Activated CD4-positive, alpha-beta memory T cell treated with anti-CD3 and anti-CD28 coated beads for 36 hours (primary cell): Measurements from ENCODE around the gene OR2S2. TPM values are rescaled to one million over a fixed set of nuclear protein-coding genes. Genes with fewer than 3 reads are reported as not detected.
A peak's percentile ranks its signal among the peaks of the same experiment; 100 is the strongest.

Experiments used
- CTCF ChIA-PET: fragments of 350-600 bp; sonication (Branson Sonifier 250); formaldehyde crosslinking; loops from one replicate; lab custom pipeline; 2021; ENCODE audit warnings: antibody characterized with exemption, inconsistent platforms; lab: Charles Lee
- POLR2A ChIA-PET: fragments of 350-600 bp; sonication (Branson Sonifier 250); formaldehyde crosslinking; loops from one replicate; lab custom pipeline; 2021; ENCODE audit warnings: antibody characterized with exemption; lab: Charles Lee
- DNase-seq: peaks from one replicate; pipeline ENCODE4 v3.0.0-alpha.2; 2020
- H3K27ac Mint-ChIP-seq: one replicate; pipeline ENCODE4 v1.8.0; 2021; ENCODE audit warnings: mixed read lengths
- H3K27me3 Mint-ChIP-seq: one replicate; pipeline ENCODE4 v1.8.0; 2021; ENCODE audit warnings: mixed read lengths
- H3K36me3 Mint-ChIP-seq: one replicate; pipeline ENCODE4 v1.8.0; 2021; ENCODE audit warnings: mixed read lengths
- H3K4me1 Mint-ChIP-seq: one replicate; pipeline ENCODE4 v1.8.0; 2021; ENCODE audit warnings: low read depth, mixed read lengths
- H3K4me3 Mint-ChIP-seq: one replicate; pipeline ENCODE4 v1.8.0; 2021; ENCODE audit warnings: mild to moderate bottlenecking, mixed read lengths
- H3K9me3 Mint-ChIP-seq: one replicate; pipeline ENCODE4 v1.8.0; 2021; ENCODE audit warnings: mixed read lengths
- intact Hi-C: fragments of 100-400 bp; cut with micrococcal nuclease; formaldehyde crosslinking; loops from one replicate; pipeline ENCODE4 v1.15.1; 2023
- total RNA-seq, 2 experiments: library from RNA; stranded (reverse); gene quantifications; one replicate each; pipeline ENCODE4 v1.2.3, GENCODE V29; 2021

Gene OR2S2
- total RNA-seq, 2 experiments from 2014 or later = not detected

DNA sequence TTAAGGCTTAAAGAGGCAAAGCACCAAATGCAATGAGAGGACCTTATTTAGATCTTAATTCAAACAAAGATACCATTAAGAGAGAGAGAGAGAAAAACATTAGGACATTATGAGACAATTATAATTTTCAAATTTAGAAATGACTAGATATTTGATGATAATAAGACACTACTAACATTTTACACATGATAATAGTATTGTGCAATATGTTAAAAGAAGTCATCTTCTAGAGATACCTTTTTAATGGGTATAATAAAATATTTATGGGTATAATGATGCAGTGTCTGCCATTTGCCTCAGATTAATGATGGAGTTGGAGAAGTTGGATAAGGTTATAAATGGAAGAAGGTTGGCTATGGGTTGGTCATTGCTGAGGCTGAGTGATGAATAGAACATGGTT is 27.4 kb downstream of the OR2S2 start:
- Mint-ChIP-seq H3K4me3 (no peak overlapping the region), H3K27me3 (no peaks in the 10 kb centered on the region), H3K9me3 (no peaks in the 10 kb centered on the region), H3K27ac (no peak overlapping the region), H3K4me1 (peaks cover 14% of the 10 kb centered on the region), H3K36me3 (no peaks in the 10 kb centered on the region)
- POLR2A ChIA-PET = no interaction called here
- CTCF ChIA-PET = interaction anchor here (1.3 kb wide), 1 partner anchor 14 kb away, joined by 3 read pairs; no protein-coding TSS in a partner anchor
- no peak for DNase-seq
- intact Hi-C loops = no loop called here

DNA sequence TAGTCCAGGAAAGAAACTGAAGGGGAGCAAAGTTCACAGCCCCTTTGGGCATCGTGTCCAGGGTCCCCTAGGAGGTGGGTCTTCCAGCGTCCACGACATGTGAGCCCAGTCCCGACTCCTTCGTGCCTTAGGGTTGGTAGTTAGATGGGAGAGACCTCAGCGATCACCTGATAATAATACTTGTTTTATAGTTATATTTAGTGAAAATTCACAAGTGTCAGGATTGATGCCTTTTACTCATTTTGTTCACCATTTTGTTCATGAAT is 28.6 kb downstream of the OR2S2 start:
- Mint-ChIP-seq H3K4me1 (peaks cover 20% of the 10 kb centered on the region), H3K4me3 (no peak overlapping the region), H3K9me3 (no peaks in the 10 kb centered on the region), H3K27me3 (no peaks in the 10 kb centered on the region), H3K36me3 (no peaks in the 10 kb centered on the region), H3K27ac (no peak overlapping the region)
- POLR2A ChIA-PET = no interaction called here
- CTCF ChIA-PET = no interaction called here
- DNase-seq = no peak
- intact Hi-C loops = no loop called here

DNA sequence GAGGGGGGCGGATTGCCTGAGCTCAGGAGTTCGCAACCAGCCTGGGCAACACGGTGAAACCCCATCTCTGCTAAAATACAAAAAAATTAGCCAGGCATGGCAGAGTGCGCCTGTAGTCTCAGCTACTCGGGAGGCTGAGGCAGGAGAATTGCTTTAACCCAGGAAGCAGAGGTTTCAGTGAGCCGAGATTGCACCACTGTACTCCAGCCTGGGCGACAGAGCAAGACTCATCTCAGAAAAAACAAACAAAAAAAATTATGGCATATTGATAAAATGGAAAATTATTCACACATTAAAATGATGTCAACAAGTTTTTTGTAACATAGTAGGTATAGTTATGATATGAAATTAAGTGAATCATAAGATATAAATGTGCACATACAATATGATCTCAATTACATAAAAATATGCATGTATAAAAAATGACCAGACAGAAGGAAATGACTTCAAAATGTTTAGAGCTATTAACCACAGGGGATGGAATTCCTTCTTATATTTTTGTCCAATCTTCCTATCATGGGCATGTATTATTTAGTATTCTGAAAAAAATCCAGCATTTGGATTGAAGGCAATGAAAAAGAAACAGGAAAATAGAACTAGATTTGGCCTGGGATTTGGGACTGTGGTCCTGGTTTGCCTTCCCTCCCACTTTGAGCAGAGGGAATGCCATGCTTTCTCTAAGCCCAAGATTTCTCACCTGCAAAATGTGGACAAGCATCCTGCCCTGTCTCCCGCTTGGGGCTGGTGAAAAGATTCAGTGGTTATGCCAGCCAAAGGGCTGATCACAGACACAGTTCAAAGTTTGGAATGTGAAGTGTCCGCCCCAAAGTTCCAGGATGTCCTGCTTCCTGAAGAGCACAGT is 29.1 kb downstream of the OR2S2 start:
- H3K4me3 Mint-ChIP-seq = no peak overlapping the region
- CTCF ChIA-PET = interaction anchor here (1.2 kb wide), 2 partner anchors 17 to 93 kb away, joined by 3 to 4 read pairs; no protein-coding TSS in a partner anchor
- H3K27ac Mint-ChIP-seq = no peak overlapping the region
- POLR2A ChIA-PET = no interaction called here
- no peaks in the 10 kb centered on the region for H3K27me3 Mint-ChIP-seq
- H3K4me1 Mint-ChIP-seq = peaks cover 24% of the 10 kb centered on the region
- H3K9me3 Mint-ChIP-seq = no peaks in the 10 kb centered on the region
- intact Hi-C loops = no loop called here
- no peaks in the 10 kb centered on the region for H3K36me3 Mint-ChIP-seq
- no peak for DNase-seq

DNA sequence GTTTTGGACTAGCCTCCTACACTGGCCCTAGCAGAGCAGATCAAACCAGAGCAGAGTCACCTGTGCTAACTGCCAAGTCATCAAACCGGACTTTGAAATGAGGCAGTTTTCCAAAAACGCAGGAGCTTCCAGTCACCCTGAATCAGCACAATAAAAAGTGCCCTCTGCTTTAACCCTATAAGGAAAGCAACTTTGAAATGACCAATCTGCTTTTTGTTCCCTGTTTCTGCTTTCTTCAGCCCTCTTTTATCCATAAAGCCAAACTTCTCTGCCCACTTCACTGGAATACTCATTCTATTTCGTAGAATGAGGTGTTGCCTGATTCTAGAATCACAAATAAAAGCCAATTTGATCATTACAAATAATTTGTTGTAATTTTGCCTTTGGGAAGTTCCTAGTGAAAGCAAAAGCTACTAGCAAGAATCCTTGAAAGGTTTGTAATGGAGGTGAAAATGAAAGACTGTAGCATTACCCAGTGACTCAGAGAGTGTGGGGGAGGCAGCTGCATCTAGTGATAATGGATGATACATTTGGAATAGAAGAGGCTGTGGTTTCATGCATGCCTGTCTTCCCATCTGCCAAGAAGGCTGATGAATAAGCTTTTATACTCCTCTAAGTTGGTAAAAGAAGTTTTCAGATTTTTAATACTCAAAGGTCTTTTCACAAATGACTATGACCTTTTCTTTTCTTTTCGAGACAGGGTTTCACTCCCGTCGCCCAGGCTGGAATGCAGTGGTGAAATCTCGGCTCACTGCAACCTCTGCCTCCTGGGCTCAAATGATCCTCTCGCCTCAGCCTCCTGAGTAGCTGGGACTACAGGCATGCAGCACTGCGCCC is 33.8 kb downstream of the OR2S2 start:
- Mint-ChIP-seq H3K9me3 (no peaks in the 10 kb centered on the region), H3K4me1 (peaks cover 21% of the 10 kb centered on the region), H3K27me3 (no peaks in the 10 kb centered on the region), H3K36me3 (no peaks in the 10 kb centered on the region), H3K4me3 (no peak overlapping the region), H3K27ac (no peak overlapping the region)
- ChIA-PET POLR2A (interaction anchor here (1.3 to 2.6 kb wide), 2 partner anchors 10 to 16 kb away, joined by 3 to 11 read pairs; no protein-coding TSS in a partner anchor), CTCF (interaction anchor here (1.4 to 3.5 kb wide), 6 partner anchors 16 to 86 kb away, joined by 3 to 24 read pairs (median 8); no protein-coding TSS in a partner anchor)
- DNase-seq = peak; percentile 71
- intact Hi-C loops = no loop called here

DNA sequence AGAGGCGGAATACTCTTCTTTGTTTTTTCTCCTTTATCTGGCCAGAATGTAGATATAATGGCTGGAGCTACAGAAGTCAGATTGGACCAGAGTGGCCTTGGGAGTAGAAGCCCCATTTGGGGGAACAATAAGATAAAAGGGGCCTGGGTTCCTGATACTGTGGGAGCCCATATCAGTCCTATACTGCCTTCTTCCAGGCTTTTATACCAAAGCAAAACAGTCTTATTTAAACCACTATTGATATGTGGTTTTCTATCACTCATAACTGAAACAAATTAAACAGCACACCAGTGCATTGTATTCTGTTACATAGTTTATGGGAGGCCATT is 34.4 kb downstream of the OR2S2 start:
- CTCF ChIA-PET = interaction anchor here (1.4 to 3.5 kb wide), 5 partner anchors 17 to 85 kb away, joined by 6 to 24 read pairs (median 8); no protein-coding TSS in a partner anchor
- no peak overlapping the region for H3K4me3 Mint-ChIP-seq
- H3K36me3 Mint-ChIP-seq = no peaks in the 10 kb centered on the region
- no peak overlapping the region for H3K27ac Mint-ChIP-seq
- intact Hi-C loops = no loop called here
- no peaks in the 10 kb centered on the region for H3K9me3 Mint-ChIP-seq
- POLR2A ChIA-PET = interaction anchor here (1.3 to 2.6 kb wide), 2 partner anchors 11 to 17 kb away, joined by 3 to 11 read pairs; no protein-coding TSS in a partner anchor
- H3K27me3 Mint-ChIP-seq = no peaks in the 10 kb centered on the region
- peaks cover 21% of the 10 kb centered on the region for H3K4me1 Mint-ChIP-seq
- DNase-seq = no peak

DNA sequence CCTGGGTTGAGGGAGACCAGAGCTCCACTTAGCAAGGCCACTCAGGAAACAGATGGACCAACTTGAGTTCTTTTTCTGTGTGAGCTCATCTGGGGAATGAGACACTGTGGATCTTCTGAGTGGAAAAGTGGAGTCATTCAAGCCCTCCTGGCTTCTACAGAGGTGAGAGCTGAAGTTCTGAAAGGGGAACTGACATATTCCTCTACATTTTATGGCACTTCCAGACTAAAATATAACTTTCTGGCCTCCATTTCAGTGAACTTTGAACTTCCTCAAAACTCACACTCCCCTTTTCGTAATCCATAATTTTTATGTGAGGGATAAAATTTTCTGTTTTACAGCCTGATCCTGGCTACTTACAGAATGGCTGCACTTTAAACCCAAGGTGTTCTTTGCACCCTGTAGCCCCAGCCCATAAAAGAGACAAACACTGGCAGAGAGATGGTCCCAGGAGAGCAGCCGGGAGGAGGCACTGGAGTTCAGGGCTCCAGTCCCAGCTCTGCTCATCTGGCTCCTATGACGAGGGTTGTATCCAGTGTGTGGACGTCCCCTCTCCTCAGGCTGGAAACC is 37.8 kb downstream of the OR2S2 start:
- H3K9me3 Mint-ChIP-seq = no peaks in the 10 kb centered on the region
- H3K4me3 Mint-ChIP-seq = no peak overlapping the region
- intact Hi-C loops = no loop called here
- no peaks in the 10 kb centered on the region for H3K36me3 Mint-ChIP-seq
- no peak for DNase-seq
- H3K27ac Mint-ChIP-seq = no peak overlapping the region
- ChIA-PET POLR2A (no interaction called here), CTCF (interaction anchor here (1.1 to 3.5 kb wide), 5 partner anchors 12 to 104 kb away, joined by 3 to 14 read pairs (median 5); no protein-coding TSS in a partner anchor)
- peaks cover 21% of the 10 kb centered on the region for H3K4me1 Mint-ChIP-seq
- H3K27me3 Mint-ChIP-seq = no peaks in the 10 kb centered on the region

DNA sequence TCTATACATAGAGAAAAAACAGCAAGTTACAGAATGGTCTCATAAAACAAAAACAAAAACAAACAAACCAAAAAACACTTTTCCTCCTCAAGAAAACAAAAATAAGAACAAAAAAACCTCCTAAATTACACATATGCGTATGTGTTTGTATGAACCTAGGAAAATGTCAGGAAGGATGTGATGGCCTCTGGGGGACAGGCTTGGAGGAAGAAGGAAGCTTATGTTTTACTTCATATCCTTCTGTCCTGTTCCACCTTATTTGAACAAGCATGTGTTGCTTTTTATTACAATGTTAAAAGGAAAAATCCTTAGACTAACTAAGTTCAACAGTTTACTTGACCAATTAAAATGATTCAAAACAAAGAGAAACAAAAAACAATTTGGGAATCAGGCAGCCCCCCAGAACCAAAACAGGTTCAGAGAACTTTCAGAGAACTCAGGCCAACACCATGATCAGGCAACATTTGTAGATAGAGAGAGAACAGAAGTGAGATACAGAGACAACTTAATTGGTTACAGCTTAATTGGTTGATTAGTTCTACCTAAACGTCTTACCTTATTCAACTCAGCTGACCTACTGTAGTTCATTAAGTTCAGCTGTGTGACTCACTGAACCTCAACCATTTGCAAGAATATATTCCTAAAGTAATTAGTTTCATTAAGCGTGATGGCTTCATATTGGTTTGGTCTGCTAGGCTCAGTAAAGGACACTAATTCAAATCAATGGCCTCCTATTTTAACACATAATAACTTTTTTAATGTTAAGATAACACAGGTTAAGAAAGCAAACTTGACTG is 38.5 kb downstream of the OR2S2 start:
- ChIA-PET CTCF (interaction anchor here (1.1 to 3.5 kb wide), 5 partner anchors 16 to 104 kb away, joined by 3 to 14 read pairs (median 5); no protein-coding TSS in a partner anchor), POLR2A (no interaction called here)
- Mint-ChIP-seq H3K27ac (no peak overlapping the region), H3K36me3 (no peaks in the 10 kb centered on the region), H3K4me3 (no peak overlapping the region), H3K4me1 (peaks cover 16% of the 10 kb centered on the region), H3K9me3 (no peaks in the 10 kb centered on the region), H3K27me3 (no peaks in the 10 kb centered on the region)
- DNase-seq = no peak
- intact Hi-C loops = no loop called here

DNA sequence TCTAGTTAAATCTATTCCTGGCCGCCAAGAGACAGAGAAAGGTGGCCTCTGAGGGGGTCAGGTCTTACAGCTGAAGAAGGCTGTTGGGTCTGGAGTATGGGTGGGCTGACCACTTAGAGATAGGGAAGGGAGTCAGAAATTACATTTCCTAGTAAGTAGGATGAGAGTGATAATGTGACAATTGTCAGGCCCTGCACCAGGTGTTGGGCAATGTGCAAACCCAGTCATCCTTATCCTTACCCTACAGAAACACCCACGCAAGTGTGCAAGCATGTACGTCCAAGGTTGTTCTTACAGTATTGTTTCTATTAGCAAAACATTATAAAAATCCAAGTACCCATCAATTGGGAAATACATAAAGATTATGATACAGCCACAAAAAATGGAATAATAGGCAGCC is 39.2 kb downstream of the OR2S2 start:
- H3K27ac Mint-ChIP-seq = no peak overlapping the region
- H3K36me3 Mint-ChIP-seq = no peaks in the 10 kb centered on the region
- H3K27me3 Mint-ChIP-seq = no peaks in the 10 kb centered on the region
- DNase-seq = no peak
- H3K4me3 Mint-ChIP-seq = no peak overlapping the region
- intact Hi-C loops = no loop called here
- ChIA-PET POLR2A (no interaction called here), CTCF (interaction anchor here (1.6 to 3.5 kb wide), 2 partner anchors 16 to 26 kb away, joined by 4 to 14 read pairs; no protein-coding TSS in a partner anchor)
- no peaks in the 10 kb centered on the region for H3K9me3 Mint-ChIP-seq
- peaks cover 10% of the 10 kb centered on the region for H3K4me1 Mint-ChIP-seq

DNA sequence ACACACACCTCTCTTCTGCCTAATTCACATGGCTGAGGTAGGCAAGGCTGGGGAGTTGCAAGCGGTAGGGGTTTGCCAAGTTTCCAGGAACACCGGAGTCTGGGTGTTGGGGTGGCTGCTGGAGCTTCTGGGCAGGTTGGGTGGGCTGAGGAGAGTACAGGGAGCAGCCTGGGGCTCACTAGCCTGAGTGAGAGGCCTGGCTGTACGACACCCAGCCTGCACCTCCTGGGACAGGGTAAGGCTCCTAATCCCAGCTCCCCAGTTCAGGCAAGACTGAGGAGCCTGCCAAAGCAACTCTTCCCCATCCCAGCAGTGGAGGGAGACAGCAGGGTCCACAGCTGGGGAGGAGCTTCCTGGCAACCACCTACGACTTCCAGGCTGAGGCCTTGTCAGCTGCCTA is 40.7 kb downstream of the OR2S2 start:
- no peak overlapping the region for H3K27ac Mint-ChIP-seq
- ChIA-PET CTCF (interaction anchor here (0.9 to 3.5 kb wide), 2 partner anchors 14 to 28 kb away, joined by 3 to 14 read pairs; no protein-coding TSS in a partner anchor), POLR2A (no interaction called here)
- no peak overlapping the region for H3K4me3 Mint-ChIP-seq
- no peaks in the 10 kb centered on the region for H3K9me3 Mint-ChIP-seq
- peaks cover 3% of the 10 kb centered on the region for H3K4me1 Mint-ChIP-seq
- H3K27me3 Mint-ChIP-seq = no peaks in the 10 kb centered on the region
- no peaks in the 10 kb centered on the region for H3K36me3 Mint-ChIP-seq
- intact Hi-C loops = no loop called here
- DNase-seq = no peak

DNA sequence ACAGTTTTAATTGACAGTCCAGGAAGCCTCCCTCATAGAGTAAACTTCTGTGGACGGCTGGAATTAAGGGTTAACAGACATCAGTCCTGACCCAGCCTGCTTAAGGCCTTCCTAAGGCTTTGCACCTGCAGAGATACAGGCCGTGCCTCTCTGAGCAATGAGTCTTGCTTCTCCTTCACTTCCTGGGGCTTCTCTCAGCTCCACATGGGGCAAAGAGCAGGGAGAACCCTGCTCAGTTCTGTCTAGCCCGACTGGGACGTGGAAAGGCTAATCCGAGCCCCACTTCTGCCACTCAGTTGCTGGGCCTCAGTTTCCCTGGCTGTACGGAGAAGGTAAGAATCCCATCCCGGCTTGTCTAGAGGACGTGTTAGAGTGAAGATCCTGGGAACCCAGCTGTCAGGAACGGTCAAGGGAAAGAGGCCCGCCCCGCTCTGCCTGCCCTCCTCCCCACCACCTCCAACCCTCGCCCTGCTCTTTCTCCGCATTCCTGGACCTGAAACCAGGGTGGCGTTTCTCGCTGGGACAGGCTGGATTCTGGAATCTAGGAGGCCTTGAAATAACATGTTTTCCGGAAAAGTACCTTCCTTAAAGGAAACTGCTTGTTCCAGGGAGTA is 42.2 kb downstream of the OR2S2 start:
- H3K4me3 Mint-ChIP-seq = no peak overlapping the region
- H3K27me3 Mint-ChIP-seq = no peaks in the 10 kb centered on the region
- POLR2A ChIA-PET = no interaction called here
- H3K36me3 Mint-ChIP-seq = no peaks in the 10 kb centered on the region
- intact Hi-C loops = no loop called here
- CTCF ChIA-PET = interaction anchor here (0.8 kb wide), 1 partner anchor 13 kb away, joined by 4 read pairs; no protein-coding TSS in a partner anchor
- DNase-seq = no peak
- no peaks in the 10 kb centered on the region for H3K9me3 Mint-ChIP-seq
- H3K27ac Mint-ChIP-seq = no peak overlapping the region
- H3K4me1 Mint-ChIP-seq = peaks cover 15% of the 10 kb centered on the region

DNA sequence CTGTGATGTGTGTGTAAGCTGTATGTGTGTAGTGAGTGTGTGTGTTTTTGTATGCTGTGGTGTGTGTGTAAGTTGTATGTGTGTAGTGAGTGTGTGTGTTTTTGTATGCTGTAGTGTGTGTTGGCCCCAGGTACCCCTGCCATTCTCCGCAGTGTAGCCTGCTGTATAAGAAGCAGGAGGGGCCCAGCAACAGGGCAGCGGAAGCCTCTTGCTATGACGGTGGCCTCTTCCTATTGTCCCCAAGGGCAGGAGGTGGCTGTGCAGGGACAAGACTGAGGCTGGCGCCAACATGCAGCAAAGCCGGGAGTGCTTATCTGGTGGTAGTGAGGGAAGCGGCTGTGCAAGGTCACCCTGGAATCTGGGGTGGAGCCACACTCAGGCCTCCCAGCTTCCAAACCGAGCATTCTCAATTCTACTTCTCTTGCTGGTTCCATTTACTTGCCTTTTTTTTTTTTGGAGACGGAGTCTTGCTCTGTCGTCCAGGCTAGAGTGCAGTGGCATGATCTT is 43.6 kb downstream of the OR2S2 start:
- Mint-ChIP-seq H3K27me3 (no peaks in the 10 kb centered on the region), H3K27ac (no peak overlapping the region), H3K4me3 (no peak overlapping the region), H3K9me3 (no peaks in the 10 kb centered on the region), H3K4me1 (peaks cover 25% of the 10 kb centered on the region), H3K36me3 (no peaks in the 10 kb centered on the region)
- intact Hi-C loops = no loop called here
- CTCF ChIA-PET = interaction anchor here (0.8 to 1.0 kb wide), 2 partner anchors 21 to 40 kb away, joined by 3 read pairs; no protein-coding TSS in a partner anchor
- POLR2A ChIA-PET = no interaction called here
- peak; percentile 35 for DNase-seq
